Measurements from ENCODE around the gene SYT15.
A peak's percentile ranks its signal among the peaks of the same experiment; 100 is the strongest.

SYT15 gene

DNA sequence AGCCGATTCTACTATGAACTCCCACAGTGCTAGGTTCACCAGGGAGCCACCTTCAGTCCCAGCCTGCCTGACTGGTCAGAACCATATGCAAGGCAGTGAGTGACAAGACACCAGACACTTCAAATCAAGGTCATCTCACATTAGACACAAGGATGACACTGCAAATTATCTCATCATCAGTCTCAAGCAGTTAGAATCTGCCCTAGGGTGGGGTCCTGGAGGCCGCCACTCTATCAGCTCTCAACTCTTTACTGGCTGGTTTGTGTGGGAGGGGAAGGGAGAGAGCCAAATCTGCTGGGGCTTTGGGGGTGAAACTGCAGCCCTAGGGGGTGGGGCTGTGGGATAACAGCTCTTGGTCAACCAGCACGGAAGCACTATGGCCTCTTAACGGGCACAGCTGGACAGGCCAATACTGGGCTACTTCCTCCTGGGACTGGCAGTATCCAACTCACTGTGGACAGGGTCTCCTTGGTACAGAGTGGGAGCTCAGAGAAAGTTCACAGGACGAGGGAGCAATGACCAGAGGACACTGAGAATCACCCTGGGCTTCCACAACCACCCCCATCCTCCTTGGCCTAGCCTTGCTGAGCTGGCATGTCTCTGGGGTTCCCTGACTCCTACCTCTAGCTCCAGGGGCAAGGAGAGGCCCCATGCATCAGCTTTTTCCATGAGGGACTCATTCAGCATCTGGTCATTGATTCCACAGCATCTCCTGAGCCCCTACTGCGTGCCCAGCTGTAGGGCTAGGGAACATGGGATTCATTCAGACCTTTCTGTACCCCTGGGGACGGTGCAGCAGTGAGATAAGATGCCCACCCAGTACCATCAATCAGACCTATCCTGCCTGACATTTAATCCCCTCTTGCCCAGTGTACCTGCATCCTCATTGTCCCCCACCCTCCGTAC, 27.9 kb upstream of the SYT15 start:
- H3K4me3 Mint-ChIP-seq = no peak overlapping the region
- DNase-seq = no peak
- peaks cover under 1% of the 10 kb centered on the region for H3K4me1 Mint-ChIP-seq (ENCODE audit: low read depth)
- H3K27me3 Mint-ChIP-seq = no peaks in the 10 kb centered on the region
- H3K36me3 Mint-ChIP-seq (ENCODE audit: low read depth) = no peaks in the 10 kb centered on the region
- no peaks in the 10 kb centered on the region for H3K9me3 Mint-ChIP-seq
- no peak overlapping the region for H3K27ac Mint-ChIP-seq

GRCh38 chr10:46551701-46552525, 27.0 kb upstream of the SYT15 start:
- no peak overlapping the region for H3K4me3 Mint-ChIP-seq
- H3K9me3 Mint-ChIP-seq = no peaks in the 10 kb centered on the region
- H3K27ac Mint-ChIP-seq = no peak overlapping the region
- DNase-seq = peak; percentile 31
- no peaks in the 10 kb centered on the region for H3K36me3 Mint-ChIP-seq (ENCODE audit: low read depth)
- H3K27me3 Mint-ChIP-seq = no peaks in the 10 kb centered on the region
- H3K4me1 Mint-ChIP-seq (ENCODE audit: low read depth) = peaks cover 2% of the 10 kb centered on the region

- H3K9me3 Mint-ChIP-seq = no peaks in the 10 kb centered on the region
- H3K27ac Mint-ChIP-seq = no peak overlapping the region
- no peaks in the 10 kb centered on the region for H3K27me3 Mint-ChIP-seq
- no peaks in the 10 kb centered on the region for H3K36me3 Mint-ChIP-seq (ENCODE audit: low read depth)
- no peak for DNase-seq
- no peak overlapping the region for H3K4me3 Mint-ChIP-seq
- peaks cover 4% of the 10 kb centered on the region for H3K4me1 Mint-ChIP-seq (ENCODE audit: low read depth)
These were observed 26.2 kb upstream of the SYT15 start for GRCh38 chr10:46552526-46553237.

DNA sequence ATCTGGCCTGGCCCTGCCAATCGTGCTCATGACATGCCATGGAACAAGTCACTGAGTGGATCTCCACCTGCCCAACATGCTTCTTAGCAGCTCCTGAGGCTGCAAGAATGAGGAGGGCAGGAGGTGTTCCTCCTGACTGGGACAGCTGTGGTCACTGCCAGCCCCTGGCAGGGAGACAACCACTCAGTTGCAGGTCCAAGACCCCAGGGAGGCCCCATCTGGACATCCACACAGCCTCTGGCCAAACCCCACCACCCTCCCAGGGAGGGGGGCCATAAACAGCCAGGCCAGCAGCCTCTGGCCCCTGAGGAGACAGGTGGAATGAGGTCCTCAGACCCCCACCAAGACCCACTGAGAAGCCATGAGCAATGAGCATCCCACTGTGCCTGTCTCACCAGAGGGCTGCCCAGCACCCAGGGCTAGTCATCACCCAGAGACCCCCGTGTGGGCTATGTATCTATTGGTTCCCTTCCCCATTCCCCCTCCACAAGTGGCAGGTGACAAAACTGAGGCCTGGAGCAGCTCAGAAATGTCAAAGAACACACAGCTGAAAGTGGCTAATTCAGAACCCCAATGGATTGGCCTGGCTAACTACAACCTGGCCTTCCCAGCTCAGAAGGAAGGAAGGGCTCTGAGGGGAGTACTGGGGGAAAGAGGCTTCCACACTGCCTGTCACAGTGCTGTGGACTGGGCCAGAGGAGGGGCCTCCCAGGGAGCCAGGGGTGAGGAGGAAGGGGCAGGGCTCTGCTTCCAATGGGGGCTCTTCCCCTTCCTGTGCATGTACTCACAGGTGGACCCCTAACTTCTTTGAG, 25.5 kb upstream of the SYT15 start:
- DNase-seq = peak; percentile 28
- Mint-ChIP-seq H3K4me3 (no peak overlapping the region), H3K36me3 (ENCODE audit: low read depth) (no peaks in the 10 kb centered on the region), H3K9me3 (no peaks in the 10 kb centered on the region), H3K27me3 (no peaks in the 10 kb centered on the region), H3K27ac (no peak overlapping the region), H3K4me1 (ENCODE audit: low read depth) (peaks cover 4% of the 10 kb centered on the region)

GRCh38 chr10:46554166-46554781, 24.7 kb upstream of the SYT15 start:
- no peak for DNase-seq
- Mint-ChIP-seq H3K4me1 (ENCODE audit: low read depth) (peaks cover 4% of the 10 kb centered on the region), H3K4me3 (no peak overlapping the region), H3K27me3 (no peaks in the 10 kb centered on the region), H3K36me3 (ENCODE audit: low read depth) (no peaks in the 10 kb centered on the region), H3K27ac (no peak overlapping the region), H3K9me3 (no peaks in the 10 kb centered on the region)

- Mint-ChIP-seq H3K4me3 (no peak overlapping the region), H3K27me3 (no peaks in the 10 kb centered on the region), H3K27ac (no peak overlapping the region), H3K36me3 (ENCODE audit: low read depth) (no peaks in the 10 kb centered on the region), H3K9me3 (no peaks in the 10 kb centered on the region), H3K4me1 (ENCODE audit: low read depth) (peaks cover 4% of the 10 kb centered on the region)
- DNase-seq = no peak
These were observed 23.6 kb upstream of the SYT15 start for GRCh38 chr10:46555366-46555712.

DNA sequence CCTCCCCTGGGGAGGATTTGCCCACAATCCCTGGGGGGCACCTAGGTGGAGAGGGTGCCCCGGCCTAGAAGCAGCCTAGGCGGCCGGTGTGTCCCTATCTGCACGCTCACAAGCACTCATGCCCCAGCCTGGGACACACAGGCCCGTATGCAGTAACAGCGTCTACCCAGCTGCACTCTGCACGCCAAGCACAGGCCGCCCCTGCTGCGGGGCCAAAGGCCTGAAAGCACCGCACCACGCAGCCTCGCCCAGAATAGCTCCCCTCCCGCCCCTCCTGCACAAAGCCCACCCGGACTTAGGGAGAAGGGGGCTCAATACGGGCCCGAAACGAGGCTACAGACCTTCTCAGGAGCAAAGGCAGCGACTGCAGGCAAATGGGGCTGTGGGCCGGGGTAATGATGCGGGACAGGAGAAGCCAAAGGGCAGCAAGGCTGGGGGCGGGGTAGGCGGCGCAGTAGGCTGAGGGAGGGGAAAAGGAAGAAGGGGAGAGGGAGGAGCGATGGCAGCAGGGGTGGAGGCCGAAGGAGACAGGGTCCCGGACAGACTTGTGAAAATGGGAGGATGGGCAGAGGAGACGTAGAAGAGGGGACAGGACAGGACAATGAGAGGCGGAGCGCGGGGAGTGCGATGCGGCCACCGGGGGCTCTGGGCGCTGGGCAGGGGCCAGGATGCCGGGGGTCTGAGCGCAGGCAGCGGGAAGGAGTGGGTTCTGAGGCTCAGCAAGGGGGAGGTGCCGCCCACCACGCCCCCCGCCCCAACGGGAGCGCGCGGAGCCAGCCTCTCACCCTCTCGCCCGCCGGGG, 23.0 kb upstream of the SYT15 start:
- Mint-ChIP-seq H3K27me3 (no peaks in the 10 kb centered on the region), H3K9me3 (no peaks in the 10 kb centered on the region), H3K4me3 (peak overlapping the region; percentile 8), H3K36me3 (ENCODE audit: low read depth) (no peaks in the 10 kb centered on the region), H3K27ac (no peak overlapping the region), H3K4me1 (ENCODE audit: low read depth) (peaks cover 4% of the 10 kb centered on the region)
- DNase-seq = peak; percentile 32

- no peaks in the 10 kb centered on the region for H3K9me3 Mint-ChIP-seq
- no peaks in the 10 kb centered on the region for H3K36me3 Mint-ChIP-seq (ENCODE audit: low read depth)
- no peak within 1 kb of the TSS for H3K27ac Mint-ChIP-seq
- peaks cover 4% of the 10 kb centered on the region for H3K4me1 Mint-ChIP-seq (ENCODE audit: low read depth)
- H3K27me3 Mint-ChIP-seq = no peaks in the 10 kb centered on the region
- H3K4me3 Mint-ChIP-seq = peak within 1 kb of the TSS; percentile 59
- DNase-seq = peak; percentile 27
These were observed 22.2 kb upstream of the SYT15 start, which contains the start of gene GPRIN2 for GRCh38 chr10:46556515-46557318. TSS of gene GPRIN2 (minus strand) at chr10:46556658. CDS start at chr10:46550736, 5,922 bp downstream.

- no peak overlapping the region for H3K27ac Mint-ChIP-seq
- peak overlapping the region; percentile 59 for H3K4me3 Mint-ChIP-seq
- DNase-seq = peak; percentile 30
- H3K27me3 Mint-ChIP-seq = no peaks in the 10 kb centered on the region
- H3K36me3 Mint-ChIP-seq (ENCODE audit: low read depth) = no peaks in the 10 kb centered on the region
- peaks cover 4% of the 10 kb centered on the region for H3K4me1 Mint-ChIP-seq (ENCODE audit: low read depth)
- no peaks in the 10 kb centered on the region for H3K9me3 Mint-ChIP-seq
These were observed 21.4 kb upstream of the SYT15 start for GRCh38 chr10:46557319-46558121.

DNA sequence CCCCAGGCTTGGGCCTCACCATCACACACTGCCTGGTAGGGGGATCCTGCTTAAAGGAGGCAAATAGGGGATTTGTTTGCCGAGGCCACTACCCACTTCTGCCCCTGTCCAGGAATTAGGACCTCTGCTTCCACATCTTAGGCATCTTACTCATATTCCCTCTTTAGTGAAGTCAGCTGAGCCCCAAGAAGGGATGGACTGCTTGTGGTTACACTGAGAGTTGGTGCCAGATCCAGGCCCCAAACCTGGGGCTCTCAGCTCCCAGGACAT, 20.9 kb upstream of the SYT15 start:
- no peak for DNase-seq
- no peaks in the 10 kb centered on the region for H3K9me3 Mint-ChIP-seq
- H3K4me3 Mint-ChIP-seq = no peak overlapping the region
- no peaks in the 10 kb centered on the region for H3K27me3 Mint-ChIP-seq
- H3K4me1 Mint-ChIP-seq (ENCODE audit: low read depth) = peaks cover 4% of the 10 kb centered on the region
- no peaks in the 10 kb centered on the region for H3K36me3 Mint-ChIP-seq (ENCODE audit: low read depth)
- no peak overlapping the region for H3K27ac Mint-ChIP-seq

- no peaks in the 10 kb centered on the region for H3K27me3 Mint-ChIP-seq
- H3K36me3 Mint-ChIP-seq (ENCODE audit: low read depth) = no peaks in the 10 kb centered on the region
- H3K4me3 Mint-ChIP-seq = no peak overlapping the region
- no peak overlapping the region for H3K27ac Mint-ChIP-seq
- peaks cover 4% of the 10 kb centered on the region for H3K4me1 Mint-ChIP-seq (ENCODE audit: low read depth)
- no peaks in the 10 kb centered on the region for H3K9me3 Mint-ChIP-seq
- DNase-seq = no peak
These were observed 20.3 kb upstream of the SYT15 start for GRCh38 chr10:46558392-46559185.
